IMR-90 (cell line): Measurements from ENCODE around the gene MX1. TPM values are rescaled to one million over a fixed set of nuclear protein-coding genes. Genes with fewer than 3 reads are reported as not detected.

Experiments
- ATAC-seq: fragments of 200-7000 bp; cut with Tn5 transposase; 2 replicates; pipeline ENCODE4 v1.9.1; 2020; ENCODE audit warnings: low read depth, mild to moderate bottlenecking, moderate library complexity
- BruUV-seq: library from RNA; stranded (reverse); fragments of 400-500 nt; replicated peaks from 2 replicates; lab custom pipeline; 2021; lab: Mats Ljungman, UMichigan
- CTCF ChIA-PET: fragments of 300-600 bp; formaldehyde crosslinking; extraction: SDS; loops from one replicate; lab custom pipeline; 2021; ENCODE audit warnings: antibody characterized with exemption; lab: Yijun Ruan, JAX
- POLR2A ChIA-PET: fragments of 300-600 bp; sonication (Branson Sonifier 250); formaldehyde crosslinking; loops from one replicate; lab custom pipeline; 2022; ENCODE audit warnings: antibody characterized with exemption; ENCODE audit not compliant: unreplicated experiment; lab: Charles Lee
- DNase-seq: peaks from one replicate; pipeline ENCODE4 v3.0.0; 2013
- H2AFZ ChIP-seq: replicated peaks from 2 replicates; pipeline ENCODE3; 2013; ENCODE audit warnings: low read length, mild to moderate bottlenecking; ENCODE audit not compliant: poor library complexity
- H2AK5ac ChIP-seq: 2 replicates; pipeline ENCODE4 v1.6.1; 2013; ENCODE audit warnings: low read depth, low read length, inconsistent platforms
- H2AK9ac ChIP-seq: replicated peaks from 2 replicates; pipeline ENCODE3; 2013; ENCODE audit warnings: mild to moderate bottlenecking, low read depth, low read length, moderate library complexity; ENCODE audit not compliant: poor library complexity
- H2BK120ac ChIP-seq: 2 replicates; pipeline ENCODE4 v1.6.1; 2013; ENCODE audit warnings: low read depth, low read length, inconsistent platforms
- H2BK15ac ChIP-seq: 3 replicates; pipeline ENCODE4 v1.6.1; 2013; ENCODE audit warnings: low read depth, low read length, inconsistent platforms
- H2BK20ac ChIP-seq: 2 replicates; pipeline ENCODE4 v1.6.1; 2013; ENCODE audit warnings: low read depth, mild to moderate bottlenecking, inconsistent platforms, low read length, moderate library complexity
- H2BK5ac ChIP-seq: 2 replicates; pipeline ENCODE4 v1.6.1; 2013; ENCODE audit warnings: mild to moderate bottlenecking, low read depth, low read length, inconsistent platforms; ENCODE audit not compliant: poor library complexity, severe bottlenecking
- H3K14ac ChIP-seq: replicated peaks from 2 replicates; pipeline ENCODE4 v1.6.1; 2013; ENCODE audit warnings: low read depth, low read length, inconsistent platforms
- H3K18ac ChIP-seq: 2 replicates; pipeline ENCODE4 v1.6.1; 2013; ENCODE audit warnings: low read depth, low read length, control low read depth
- H3K23ac ChIP-seq: 2 replicates; pipeline ENCODE4 v1.6.1; 2013; ENCODE audit warnings: low read depth, low read length, inconsistent platforms
- H3K27ac ChIP-seq: 2 replicates; pipeline ENCODE4 v1.5.1; 2013; ENCODE audit warnings: mild to moderate bottlenecking, control low read depth, low read length; ENCODE audit not compliant: insufficient read depth
- H3K27me3 ChIP-seq: 2 replicates; pipeline ENCODE4 v1.6.1; 2013; ENCODE audit warnings: low read length; ENCODE audit not compliant: control insufficient read depth, insufficient read depth
- H3K36me3 ChIP-seq: 2 replicates; pipeline ENCODE4 v1.6.1; 2013; ENCODE audit warnings: low read length, mixed read lengths; ENCODE audit not compliant: control insufficient read depth, insufficient read depth
- H3K4ac ChIP-seq: 2 replicates; pipeline ENCODE4 v1.6.1; 2013; ENCODE audit warnings: low read depth, low read length, inconsistent platforms
- H3K4me1 ChIP-seq: 2 replicates; pipeline ENCODE4 v1.6.1; 2013; ENCODE audit warnings: low read length, mixed read lengths; ENCODE audit not compliant: control insufficient read depth, insufficient read depth
- H3K4me2 ChIP-seq: 2 replicates; pipeline ENCODE4 v1.6.1; 2013; ENCODE audit warnings: low read depth, mild to moderate bottlenecking, control low read depth, low read length, moderate library complexity
- H3K4me3 ChIP-seq: 2 replicates; pipeline ENCODE4 v1.5.1; 2013; ENCODE audit warnings: low read depth, mild to moderate bottlenecking, control low read depth, low read length, moderate library complexity; ENCODE audit not compliant: insufficient read depth
- H3K56ac ChIP-seq: 2 replicates; pipeline ENCODE4 v1.6.1; 2013; ENCODE audit warnings: low read length, inconsistent platforms; ENCODE audit not compliant: insufficient read depth; ENCODE audit errors: extremely low read depth
- H3K79me1 ChIP-seq, 2 experiments: 2 replicates each; pipeline ENCODE4 v1.6.1; 2013; ENCODE audit warnings: low read length in 2 of 2, inconsistent platforms in 1 of 2, low read depth in 1 of 2
- H3K9ac ChIP-seq: 2 replicates; pipeline ENCODE4 v1.6.1; 2013; ENCODE audit warnings: low read depth, low read length, control low read depth
- H3K9me1 ChIP-seq: 2 replicates; pipeline ENCODE4 v1.6.1; 2013; ENCODE audit warnings: low read length, inconsistent platforms; ENCODE audit not compliant: insufficient read depth
- H3K9me3 ChIP-seq: 2 replicates; pipeline ENCODE4 v1.6.1; 2013; ENCODE audit warnings: low read length; ENCODE audit not compliant: control insufficient read depth, insufficient read depth
- H4K20me1 ChIP-seq: 2 replicates; pipeline ENCODE4 v1.6.1; 2013; ENCODE audit warnings: low read length, inconsistent platforms; ENCODE audit not compliant: insufficient read depth
- H4K5ac ChIP-seq: 2 replicates; pipeline ENCODE4 v1.6.1; 2013; ENCODE audit warnings: mild to moderate bottlenecking, low read depth, low read length, control low read depth
- H4K8ac ChIP-seq, 2 experiments: 2 replicates each; pipeline ENCODE4 v1.6.1; 2013; ENCODE audit warnings: low read depth in 2 of 2, low read length in 2 of 2, control low read depth in 1 of 2, inconsistent platforms in 1 of 2
- H4K91ac ChIP-seq: 2 replicates; pipeline ENCODE4 v1.6.1; 2013; ENCODE audit warnings: low read depth, low read length, inconsistent platforms; ENCODE audit not compliant: insufficient read depth
- BHLHE40 ChIP-seq: fragments of 150-350 bp; IDR thresholded peaks from 2 replicates; pipeline ENCODE4 v1.6.1; 2016; ENCODE audit warnings: mild to moderate bottlenecking, low read depth, low read length
- CHD1 ChIP-seq: IDR thresholded peaks from 2 replicates; pipeline ENCODE4 v1.6.1; 2012; ENCODE audit warnings: low read depth, low read length, improper control_type of control experiment
- CTCF ChIP-seq: conservative IDR thresholded peaks from 2 replicates; pipeline ENCODE4 v1.5.1; 2012; ENCODE audit warnings: mild to moderate bottlenecking, low read depth, low read length, improper control_type of control experiment
- ELK1 ChIP-seq: fragments of 150-350 bp; IDR thresholded peaks from 2 replicates; pipeline ENCODE4 v1.6.1; 2016; ENCODE audit warnings: low read depth, mild to moderate bottlenecking, low read length, moderate library complexity, borderline replicate concordance
- FOS ChIP-seq: fragments of 150-350 bp; IDR thresholded peaks from 2 replicates; pipeline ENCODE4 v1.6.1; 2016; ENCODE audit warnings: low read depth, low read length
- MAFK ChIP-seq: IDR thresholded peaks from 2 replicates; pipeline ENCODE4 v1.6.1; 2012; ENCODE audit warnings: low read depth, low read length, improper control_type of control experiment
- NFE2L2 ChIP-seq: fragments of 150-350 bp; IDR thresholded peaks from 2 replicates; pipeline ENCODE4 v1.6.1; 2016; ENCODE audit warnings: low read depth, mild to moderate bottlenecking, low read length
- RAD21 ChIP-seq: IDR thresholded peaks from 2 replicates; pipeline ENCODE4 v1.6.1; 2012; ENCODE audit warnings: low read length, improper control_type of control experiment
- RCOR1 ChIP-seq: IDR thresholded peaks from 2 replicates; pipeline ENCODE4 v1.6.1; 2012; ENCODE audit warnings: mild to moderate bottlenecking, low read length, improper control_type of control experiment; ENCODE audit not compliant: insufficient replicate concordance
- RFX5 ChIP-seq: IDR thresholded peaks from 2 replicates; pipeline ENCODE4 v1.8.0; 2012; ENCODE audit warnings: low read depth, mild to moderate bottlenecking, low read length, moderate library complexity
- SMC3 ChIP-seq: fragments of 150-350 bp; IDR thresholded peaks from 2 replicates; pipeline ENCODE4 v1.6.1; 2016; ENCODE audit warnings: low read depth, mild to moderate bottlenecking, antibody characterized with exemption, low read length, moderate library complexity
- USF2 ChIP-seq: fragments of 150-350 bp; IDR thresholded peaks from 2 replicates; pipeline ENCODE4 v1.6.1; 2017; ENCODE audit warnings: mild to moderate bottlenecking, antibody characterized with exemption, low read length, low read depth
- WGBS, 2 experiments: methylation state at CpG; one replicate each; pipeline versions ENCODE4 v1.1.5 to v1.1.7; 2013; ENCODE audit warnings: missing lambda C conversion rate in 2 of 2; ENCODE audit not compliant: insufficient read length in 1 of 2; ENCODE audit errors: extremely low coverage in 2 of 2; 5-methylcytosine and 5-hydroxymethylcytosine counted together
- dilution Hi-C: fragments of 300-500 bp; cut with HindIII; formaldehyde crosslinking; loops from one replicate; pipeline ENCODE4 v1.14.3; 2018; ENCODE audit warnings: low sequenced_read_pairs; ENCODE audit not compliant: unreplicated experiment
- in situ Hi-C: fragments of 300-500 bp; cut with MboI; formaldehyde crosslinking; loops from 3 replicates; pipeline ENCODE4 v1.14.3; 2019; ENCODE audit warnings: low sequenced_read_pairs, inconsistent platforms, mixed read lengths
- intact Hi-C: fragments of 100-400 bp; cut with micrococcal nuclease; formaldehyde crosslinking; loops from 2 replicates; pipeline ENCODE4 v1.10.0; 2022
- polyA plus RNA-seq, 3 experiments: library from polyadenylated mRNA; depleted of rRNA; stranded (reverse); fragments of >200 nt; gene quantifications; 2 replicates each; pipeline ENCODE4 v1.2.3, GENCODE V29; 2012; ENCODE audit warnings: low replicate concordance in 1 of 3
- total RNA-seq: library from RNA; depleted of rRNA; stranded (reverse); fragments of >200 nt; gene quantifications from 2 replicates; pipeline ENCODE4 v1.2.3, GENCODE V29; 2012

MX1 gene
- total and polyA plus RNA-seq, 2 of the 4 experiments (the other 2 are of a cell fraction), result 1.0 to 2.5 TPM

- Histone ChIP-seq H3K9ac (no peak overlapping the region), H4K5ac (no peak overlapping the region), H3K36me3 (no peaks in the 10 kb centered on the region), H3K23ac (no peak overlapping the region), H2AK5ac (no peak overlapping the region), H2BK15ac (no peak overlapping the region), H3K27ac (no peak overlapping the region), H2BK5ac (no peak overlapping the region), H3K4me3 (no peak overlapping the region), H3K56ac (no peak overlapping the region), H3K4me2 (no peak overlapping the region), H4K8ac (no peak overlapping the region), H2BK120ac (no peak overlapping the region), H3K14ac (no peak overlapping the region), H4K91ac (no peak overlapping the region), H3K4me1 (no peaks in the 10 kb centered on the region), H2AFZ (no peak overlapping the region), H2BK20ac (no peak overlapping the region), H3K9me3 (no peaks in the 10 kb centered on the region), H4K20me1 (no peaks in the 10 kb centered on the region), H3K4ac (no peak overlapping the region), H3K9me1 (no peaks in the 10 kb centered on the region), H3K18ac (no peak overlapping the region), H3K79me1 (no peaks in the 10 kb centered on the region), H2AK9ac (no peak overlapping the region), H3K27me3 (no peaks in the 10 kb centered on the region)
- ChIA-PET POLR2A (no interaction called here), CTCF (no interaction called here)
- dilution Hi-C loops, result no loop called here
- intact Hi-C loops, result no loop called here
- in situ Hi-C loops, result no loop called here
- DNase-seq (no peak), ATAC-seq (no peak)
- 100% methylated on average over 2 of the region's 17 CpGs; no CpG with 5 or more reads in 1 of the 2 experiments for WGBS, 2 experiments
- BruUV-seq, result no TSS peak
- TF ChIP-seq RFX5 (no peak), CTCF (no peak), ELK1 (no peak), RCOR1 (no peak), FOS (no peak), CHD1 (no peak), SMC3 (no peak), USF2 (no peak), NFE2L2 (no peak), BHLHE40 (no peak), MAFK (no peak), RAD21 (no peak)
Observed at GRCh38 chr21:41480086-41480690, 54.1 kb downstream of the MX1 start.
